ENCODE results near the gene VWA3A.
"Not testable (repeated sequence)": the region's sequence is repeated elsewhere in the genome, so short reads cannot be mapped to it uniquely, and the experiment has no call there.

VWA3A gene

GRCh38 chr16:22132801-22133200 lies 40.5 kb downstream of the VWA3A start:
- DNase-seq (ENCODE audit: low read depth in 1 of 2, low spot score in 1 of 2) = no peak

DNA sequence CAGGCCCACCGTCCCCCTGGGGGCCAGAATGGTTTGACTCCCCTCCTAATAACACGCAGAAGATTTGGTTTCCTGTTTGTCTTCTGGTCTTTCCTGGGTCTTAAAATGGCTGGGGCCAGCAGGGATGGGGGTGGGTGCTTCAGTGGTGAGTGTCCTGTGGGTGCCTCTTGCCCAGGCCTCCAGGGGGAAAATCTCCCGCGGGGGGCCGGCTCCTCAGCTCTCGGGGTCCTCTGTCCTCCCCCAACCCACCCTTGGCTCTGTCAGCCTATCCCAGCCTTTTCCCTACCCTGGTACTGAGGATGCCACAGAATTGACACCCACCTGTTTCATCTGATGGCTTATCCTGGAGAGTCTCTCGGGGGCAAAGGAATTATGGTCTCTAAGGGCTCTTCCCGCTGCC lies 46.1 kb downstream of the VWA3A start:
- DNase-seq (ENCODE audit: low read depth in 1 of 2, low spot score in 1 of 2) = no peak

DNA sequence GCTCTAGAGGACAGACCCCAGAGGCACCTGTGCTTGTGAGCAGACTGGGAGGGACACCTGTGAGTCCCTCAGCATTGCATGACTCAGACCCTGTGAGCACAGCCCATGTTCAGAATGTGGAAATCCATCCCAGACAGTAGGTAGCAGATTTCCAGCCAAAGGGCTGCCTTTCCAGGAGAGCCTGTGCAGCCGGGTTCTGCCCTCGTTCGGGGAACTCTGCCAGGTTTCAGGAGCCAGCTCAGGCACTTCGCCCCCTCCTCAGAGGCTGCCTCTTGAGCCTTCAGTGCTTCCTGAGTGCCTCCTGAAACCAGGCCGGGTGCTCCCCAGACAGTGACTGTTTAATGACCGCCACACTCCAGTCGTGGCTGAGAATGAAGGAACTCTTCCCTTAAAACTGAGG lies 46.7 kb downstream of the VWA3A start:
- no peak for DNase-seq (ENCODE audit: low read depth in 1 of 2, low spot score in 1 of 2)

GRCh38 chr16:22139732-22140131 lies 47.4 kb downstream of the VWA3A start:
- DNase-seq (ENCODE audit: low read depth in 1 of 2, low spot score in 1 of 2) = no peak

DNA sequence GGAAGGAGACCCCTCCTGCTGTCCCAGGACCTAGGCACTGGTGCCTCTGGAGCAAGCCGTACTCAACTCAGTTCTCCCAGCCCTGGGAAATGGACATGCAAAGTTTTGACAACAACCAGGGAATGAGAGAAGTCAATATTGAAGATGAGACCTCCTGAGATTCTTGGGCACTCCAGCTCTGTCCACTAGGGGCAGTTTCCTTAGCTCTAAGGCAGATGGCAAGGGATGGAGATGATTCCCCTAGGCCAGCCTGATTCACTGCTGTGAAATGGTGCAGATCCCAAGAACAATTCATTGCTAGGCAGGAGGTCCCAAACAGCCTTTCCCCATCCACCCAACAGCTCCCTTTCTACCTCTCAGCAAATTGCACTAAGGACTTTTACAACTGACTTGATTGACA lies 49.4 kb downstream of the VWA3A start:
- no peak for DNase-seq (ENCODE audit: low read depth in 1 of 2, low spot score in 1 of 2)

DNA sequence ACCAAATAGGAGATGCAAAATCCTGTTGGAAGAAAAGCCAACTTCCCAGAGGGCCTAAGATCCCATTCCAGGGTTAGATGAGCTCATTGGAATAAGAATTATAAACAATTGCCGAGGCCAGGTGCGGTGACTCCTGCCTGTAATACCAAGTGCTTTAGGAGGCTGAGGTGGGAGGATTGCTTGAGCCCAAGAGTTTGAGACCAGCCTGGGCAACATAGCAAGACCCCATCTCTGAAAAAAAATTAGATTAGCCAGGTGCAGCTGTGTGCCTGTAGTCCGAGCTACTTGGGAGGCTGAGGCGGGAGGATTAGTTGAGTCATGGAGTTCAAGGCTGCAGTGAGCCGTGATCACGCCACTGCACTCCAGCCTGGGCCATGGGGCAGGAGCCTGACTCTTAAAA lies 52.2 kb downstream of the VWA3A start:
- no peak for DNase-seq (ENCODE audit: low read depth in 1 of 2, low spot score in 1 of 2)

DNA sequence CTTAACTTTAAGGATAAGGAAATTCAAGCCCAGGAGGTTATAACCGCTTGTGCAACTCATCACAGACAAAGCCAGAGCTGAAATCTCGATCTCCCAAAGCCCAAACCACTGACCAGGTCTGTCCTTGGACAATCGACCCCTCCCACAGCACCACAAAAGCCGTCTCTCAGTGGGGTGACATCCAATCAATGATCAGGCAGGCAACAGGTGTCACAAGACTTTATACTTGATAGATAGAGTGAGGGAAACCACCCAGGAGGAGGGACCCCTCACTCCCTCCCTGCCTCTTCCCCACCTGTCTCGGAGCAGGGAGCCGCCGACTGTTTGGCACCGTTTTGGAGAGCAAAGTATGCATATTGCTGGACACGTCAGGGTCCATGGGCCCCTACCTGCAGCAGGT lies 55.5 kb downstream of the VWA3A start:
- no peak for DNase-seq (ENCODE audit: low read depth in 1 of 2, low spot score in 1 of 2)

DNA sequence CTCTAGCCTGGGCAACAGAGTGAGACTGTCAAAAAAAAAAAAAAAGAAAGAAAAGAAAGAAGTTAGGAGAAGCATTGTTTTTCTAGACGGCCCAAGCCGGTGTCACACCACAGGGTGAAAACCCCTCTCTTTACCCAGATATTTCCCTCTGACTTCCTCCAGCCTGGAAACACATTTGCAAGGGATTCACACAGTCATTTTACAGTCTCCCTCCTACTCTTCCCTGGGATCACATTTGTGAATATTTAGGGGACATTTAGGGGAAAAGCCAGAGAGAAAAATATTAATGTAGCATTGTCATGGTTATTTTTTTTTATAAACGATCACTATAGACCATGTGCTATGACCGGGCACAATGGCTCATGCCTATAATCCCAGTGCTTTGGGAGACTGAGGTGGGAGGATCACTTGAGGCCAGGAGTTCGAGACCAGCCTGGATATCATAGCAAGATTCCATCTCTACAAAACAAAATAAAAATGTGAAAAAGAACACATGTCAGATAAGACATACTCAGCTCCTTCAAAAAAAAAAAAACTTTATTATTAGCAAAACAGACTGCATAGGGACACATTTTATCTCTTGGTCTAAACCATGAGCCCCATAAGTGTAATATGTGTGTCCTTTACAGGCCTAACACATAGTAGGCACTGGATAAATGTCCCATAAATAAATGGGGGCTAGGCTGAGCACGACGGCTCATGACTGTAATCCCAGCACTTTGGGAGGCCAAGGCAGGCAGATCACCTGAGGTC lies 59.1 kb downstream of the VWA3A start:
- DNase-seq (ENCODE audit: low read depth in 1 of 2, low spot score in 1 of 2) = no peak

DNA sequence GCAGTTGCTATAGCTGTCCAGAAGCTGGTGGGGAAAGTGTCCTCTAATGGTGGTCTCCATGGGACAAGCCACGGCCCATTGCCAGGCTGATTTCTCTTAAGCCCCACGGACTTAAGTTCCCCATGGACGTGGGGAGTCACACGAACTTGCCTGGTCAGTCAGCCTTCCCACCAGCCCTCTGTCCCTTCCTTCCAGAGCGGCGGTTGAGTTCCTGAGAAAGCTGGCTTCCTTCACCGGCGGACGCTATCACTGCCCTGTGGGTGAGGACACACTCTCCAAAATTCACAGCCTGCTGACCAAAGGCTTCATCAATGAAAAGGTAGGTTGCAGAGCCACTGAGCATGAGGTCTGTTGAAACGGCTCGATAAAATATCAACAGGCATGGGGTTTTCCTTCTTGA lies 60.0 kb downstream of the VWA3A start:
- no peak for DNase-seq (ENCODE audit: low read depth in 1 of 2, low spot score in 1 of 2)

GRCh38 chr16:22153078-22153477 lies 60.7 kb downstream of the VWA3A start:
- not testable (repeated sequence) for DNase-seq (ENCODE audit: low read depth in 1 of 2, low spot score in 1 of 2)

GRCh38 chr16:22161401-22161800 lies 69.1 kb downstream of the VWA3A start:
- DNase-seq (ENCODE audit: low read depth in 1 of 2, low spot score in 1 of 2) = no peak

DNA sequence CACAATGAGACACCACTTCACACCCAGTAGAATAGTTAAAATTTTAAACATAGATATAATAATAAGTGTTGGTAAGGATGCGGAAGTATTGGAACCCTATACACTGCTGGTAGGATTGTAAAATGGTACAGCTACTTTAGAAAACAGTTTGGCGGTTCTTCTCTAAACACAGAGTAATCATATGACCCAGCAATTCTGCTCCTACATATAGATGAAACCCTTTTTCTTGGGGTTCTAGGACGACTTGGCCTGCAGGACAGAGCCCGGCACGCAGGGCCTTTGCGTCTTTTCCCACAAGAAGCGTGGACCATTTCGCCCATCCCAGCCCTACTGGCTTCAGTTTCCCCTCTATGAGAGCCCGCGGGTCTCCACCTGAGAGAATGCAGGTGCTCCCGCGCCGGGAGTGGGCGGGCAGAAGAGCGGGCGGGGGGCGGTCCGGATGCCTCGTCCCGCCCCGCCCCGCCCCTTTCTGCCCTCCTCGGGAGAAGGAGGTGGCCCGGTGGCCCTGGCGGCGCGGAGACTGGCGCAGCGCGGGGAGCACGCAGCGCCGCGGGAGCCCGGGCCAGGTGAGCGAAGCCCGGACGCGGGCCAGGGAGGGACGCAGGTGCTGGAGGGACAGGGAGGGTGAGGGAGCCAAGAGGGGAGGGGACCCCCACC lies 69.8 kb downstream of the VWA3A start, which contains the start of gene SDR42E2:
TSS of gene SDR42E2 (plus strand) at position 508 of the 657 bp plus-strand sequence. CDS start 3,077 bp downstream, outside the sequence.
- no peak for DNase-seq (ENCODE audit: low read depth in 1 of 2, low spot score in 1 of 2)

GRCh38 chr16:22162656-22163009 lies 70.3 kb downstream of the VWA3A start:
- no peak for DNase-seq (ENCODE audit: low read depth in 1 of 2, low spot score in 1 of 2)

DNA sequence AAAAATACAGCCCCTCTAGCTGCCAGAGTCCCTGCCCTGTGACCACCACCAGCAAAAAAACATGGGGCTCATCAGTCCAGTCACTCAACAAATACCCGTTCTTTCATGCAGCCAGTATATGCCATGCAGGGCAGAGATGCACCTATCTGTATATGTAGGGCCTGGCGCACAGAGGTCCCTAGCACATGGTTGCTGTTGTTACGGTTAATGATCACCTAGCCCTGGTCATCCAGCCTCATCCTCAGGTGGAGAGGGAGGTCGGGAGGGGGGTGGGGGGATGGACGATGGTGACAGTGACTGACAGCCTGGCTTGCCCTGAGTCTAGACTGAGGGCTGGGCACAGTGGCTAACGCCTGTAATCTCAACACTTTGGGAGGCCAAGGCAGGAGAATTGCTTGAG lies 71.5 kb downstream of the VWA3A start:
- DNase-seq (ENCODE audit: low read depth in 1 of 2, low spot score in 1 of 2) = no peak

- DNase-seq (ENCODE audit: low read depth in 1 of 2, low spot score in 1 of 2) = no peak
Observed at GRCh38 chr16:22164482-22164881, 72.1 kb downstream of the VWA3A start.

- DNase-seq (ENCODE audit: low read depth in 1 of 2, low spot score in 1 of 2) = no peak
Observed at GRCh38 chr16:22165508-22166285, 73.4 kb downstream of the VWA3A start.

GRCh38 chr16:22171953-22172352 lies 79.6 kb downstream of the VWA3A start:
- no peak for DNase-seq (ENCODE audit: low read depth in 1 of 2, low spot score in 1 of 2)

- DNase-seq (ENCODE audit: low read depth in 1 of 2, low spot score in 1 of 2) = not testable (repeated sequence)
Observed at GRCh38 chr16:22172642-22173041, 80.3 kb downstream of the VWA3A start.

DNA sequence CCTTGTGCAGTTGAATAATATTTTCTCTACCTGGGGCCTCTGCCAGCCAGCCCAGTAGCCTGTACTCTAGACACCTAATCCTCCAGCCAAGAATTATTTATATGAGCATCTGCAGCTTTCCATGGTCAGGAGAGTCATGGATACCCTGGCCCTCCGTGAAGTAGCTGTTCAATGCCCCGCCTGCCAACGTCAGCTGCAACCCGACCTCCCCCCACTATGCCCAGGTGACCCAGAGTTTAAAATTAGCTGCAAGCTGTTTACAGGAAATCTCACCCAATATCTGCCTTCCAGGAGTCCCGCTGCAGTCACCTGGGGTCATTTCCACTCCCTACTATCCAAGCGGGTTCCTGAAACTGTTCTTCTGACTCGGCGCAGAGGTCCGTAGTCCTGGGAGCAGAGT lies 82.3 kb downstream of the VWA3A start:
- no peak for DNase-seq (ENCODE audit: low read depth in 1 of 2, low spot score in 1 of 2)

- DNase-seq (ENCODE audit: low read depth in 1 of 2, low spot score in 1 of 2) = no peak
Observed at GRCh38 chr16:22177968-22178930, 85.9 kb downstream of the VWA3A start.

DNA sequence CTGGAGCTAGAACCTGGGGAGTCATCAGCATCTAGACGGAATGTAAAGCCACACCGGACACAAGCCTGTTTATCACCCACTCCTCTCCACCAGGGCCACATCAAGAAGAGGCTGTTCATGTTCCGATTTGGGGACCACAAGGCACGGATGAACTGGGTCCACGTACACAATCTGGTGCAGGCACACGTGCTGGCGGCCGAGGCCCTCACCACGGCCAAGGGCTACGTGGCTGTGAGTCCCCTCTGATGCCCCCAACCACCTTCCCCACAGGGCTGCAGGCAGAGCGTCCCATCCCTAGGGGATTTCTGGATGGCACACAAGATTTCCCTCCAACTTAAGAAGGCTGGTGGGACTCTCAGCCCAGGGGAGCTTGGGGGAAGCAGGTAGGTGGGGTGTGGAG lies 89.1 kb downstream of the VWA3A start:
- DNase-seq (ENCODE audit: low read depth in 1 of 2, low spot score in 1 of 2) = no peak
